Activated naive CD4-positive, alpha-beta T cell treated with anti-CD3 and anti-CD28 coated beads, Interleukin-2, amount 10 ng/mL, durations not matched to agents 7 days and 5 days (primary cell): ENCODE results near the gene NPM1.
"Not testable (repeated sequence)": the region's sequence is repeated elsewhere in the genome, so short reads cannot be mapped to it uniquely, and the experiment has no call there.

ENCODE experiments used
- CTCF ChIA-PET: fragments of 350-600 bp; sonication (Branson Sonifier 250); formaldehyde crosslinking; loops from one replicate; lab custom pipeline; 2021; ENCODE audit warnings: antibody characterized with exemption; lab: Charles Lee
- DNase-seq: peaks from one replicate; pipeline ENCODE4 v3.0.0-alpha.2; 2020
- H3K27ac Mint-ChIP-seq: one replicate; pipeline ENCODE4 v1.8.0; 2021; ENCODE audit warnings: mild to moderate bottlenecking, moderate library complexity, mixed read lengths
- H3K27me3 Mint-ChIP-seq: one replicate; pipeline ENCODE4 v1.8.0; 2021; ENCODE audit warnings: mild to moderate bottlenecking, mixed read lengths
- H3K36me3 Mint-ChIP-seq: one replicate; pipeline ENCODE4 v1.8.0; 2021; ENCODE audit warnings: mixed read lengths
- H3K4me1 Mint-ChIP-seq: one replicate; pipeline ENCODE4 v1.8.0; 2021; ENCODE audit warnings: mixed read lengths
- H3K4me3 Mint-ChIP-seq: one replicate; pipeline ENCODE4 v1.8.0; 2021; ENCODE audit warnings: mild to moderate bottlenecking, moderate library complexity, mixed read lengths
- H3K9me3 Mint-ChIP-seq: one replicate; pipeline ENCODE4 v1.8.0; 2021; ENCODE audit warnings: mixed read lengths

The NPM1 gene

DNA sequence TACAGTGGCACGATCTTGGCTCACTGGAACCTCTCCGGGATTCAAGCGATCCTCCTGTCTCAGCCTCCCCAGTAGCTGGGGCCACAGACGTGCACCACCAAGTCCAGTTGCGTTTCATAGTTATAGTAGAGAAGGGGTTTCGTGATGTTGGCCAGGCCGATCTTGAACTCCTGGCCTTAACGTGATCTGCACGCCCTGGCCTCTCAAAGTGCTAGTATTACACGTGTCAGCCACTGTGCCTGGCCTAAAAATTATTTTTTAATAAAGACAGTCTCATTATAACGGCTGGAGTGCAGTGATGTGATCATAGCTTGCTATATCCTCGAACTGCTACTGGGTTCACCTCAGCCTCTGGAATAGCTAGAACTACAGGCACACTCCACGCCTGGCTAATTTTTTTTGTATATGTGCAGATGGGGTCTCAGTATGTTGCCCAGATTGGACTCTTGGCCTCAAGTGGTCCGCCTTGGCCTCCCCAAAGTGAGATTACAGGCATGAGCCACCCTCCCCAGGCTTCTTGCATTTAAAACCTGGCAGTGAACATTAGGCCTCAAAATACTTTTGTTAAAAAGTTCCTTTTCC is 4.4 kb downstream of the NPM1 start:
- DNase-seq: no peak
- Mint-ChIP-seq H3K36me3 (peaks cover 69% of the 10 kb centered on the region), H3K27ac (no peak overlapping the region), H3K27me3 (peaks cover 5% of the 10 kb centered on the region), H3K4me1 (peaks cover 65% of the 10 kb centered on the region), H3K4me3 (no peak overlapping the region), H3K9me3 (no peaks in the 10 kb centered on the region)
- CTCF ChIA-PET: interaction anchor here (0.6 to 1.0 kb wide), 2 partner anchors 21 to 42 kb away, joined by 3 read pairs; no protein-coding TSS in a partner anchor

GRCh38 chr5:171392585-171393159 is 5.0 kb downstream of the NPM1 start:
- no peak for DNase-seq
- Mint-ChIP-seq H3K4me3 (no peak overlapping the region), H3K9me3 (no peaks in the 10 kb centered on the region), H3K4me1 (peaks cover 65% of the 10 kb centered on the region), H3K27ac (no peak overlapping the region), H3K27me3 (peaks cover 2% of the 10 kb centered on the region), H3K36me3 (peaks cover 73% of the 10 kb centered on the region)
- CTCF ChIA-PET: interaction anchor here (0.6 to 1.0 kb wide), 3 partner anchors 19 to 41 kb away, joined by 3 read pairs; no protein-coding TSS in a partner anchor

DNA sequence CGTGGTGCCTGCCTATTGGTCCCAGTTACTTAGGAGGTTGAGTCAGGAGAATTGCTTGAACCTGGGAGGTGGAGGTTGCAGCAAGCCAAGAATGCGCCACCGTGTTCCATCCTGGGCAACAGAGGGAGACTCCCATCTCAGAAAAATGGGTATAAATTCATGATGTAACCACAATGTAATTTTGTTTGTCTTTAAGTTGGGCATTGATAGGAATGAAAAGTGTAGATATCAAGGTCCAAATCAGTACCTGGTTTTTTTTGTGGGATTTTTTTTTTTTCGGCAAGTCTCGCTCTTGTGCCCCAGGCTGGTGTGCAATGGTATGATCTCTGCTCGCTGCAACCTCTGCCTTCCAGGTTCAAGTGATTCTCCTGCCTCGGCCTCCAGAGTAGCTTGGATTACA is 7.4 kb downstream of the NPM1 start:
- Mint-ChIP-seq H3K9me3 (no peaks in the 10 kb centered on the region), H3K4me3 (no peak overlapping the region), H3K4me1 (peaks cover 53% of the 10 kb centered on the region), H3K27me3 (no peaks in the 10 kb centered on the region), H3K27ac (no peak overlapping the region), H3K36me3 (peaks cover 69% of the 10 kb centered on the region)
- no peak for DNase-seq
- CTCF ChIA-PET: no interaction called here

- CTCF ChIA-PET: interaction anchor here (0.9 kb wide), 1 partner anchor 22 kb away, joined by 4 read pairs; no protein-coding TSS in a partner anchor
- H3K9me3 Mint-ChIP-seq, DNase-seq, H3K27me3 Mint-ChIP-seq, H3K4me3 Mint-ChIP-seq: not testable (repeated sequence)
- Mint-ChIP-seq H3K27ac (peak overlapping the region; percentile 45), H3K4me1 (peaks cover 41% of the 10 kb centered on the region), H3K36me3 (peaks cover 67% of the 10 kb centered on the region)
These were observed 8.9 kb downstream of the NPM1 start for GRCh38 chr5:171396583-171396982.

DNA sequence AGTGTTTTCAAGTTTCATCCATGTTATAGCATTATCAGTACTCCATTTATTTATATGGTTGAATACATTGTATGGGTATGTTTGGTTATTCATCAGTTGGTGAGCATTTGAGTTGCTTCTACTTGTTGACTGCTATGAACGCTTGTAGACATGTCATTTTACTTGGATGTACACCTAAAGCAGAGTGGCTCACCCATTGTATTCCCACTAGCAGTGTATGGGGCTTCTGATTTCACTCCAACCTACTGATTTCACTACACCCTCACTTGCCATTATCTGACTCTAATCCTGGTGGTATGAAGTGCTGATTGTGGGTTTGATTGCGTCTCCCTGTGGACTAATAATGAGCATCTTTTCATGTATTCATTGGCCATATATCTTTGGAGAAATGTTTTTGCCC is 9.5 kb downstream of the NPM1 start:
- H3K36me3 Mint-ChIP-seq: peaks cover 71% of the 10 kb centered on the region
- peaks cover 38% of the 10 kb centered on the region for H3K4me1 Mint-ChIP-seq
- no peaks in the 10 kb centered on the region for H3K9me3 Mint-ChIP-seq
- CTCF ChIA-PET: no interaction called here
- no peak for DNase-seq
- H3K4me3 Mint-ChIP-seq: no peak overlapping the region
- no peaks in the 10 kb centered on the region for H3K27me3 Mint-ChIP-seq
- no peak overlapping the region for H3K27ac Mint-ChIP-seq

- Mint-ChIP-seq H3K27ac (no peak overlapping the region), H3K4me3 (no peak overlapping the region), H3K27me3 (no peaks in the 10 kb centered on the region), H3K9me3 (no peaks in the 10 kb centered on the region), H3K4me1 (peaks cover 35% of the 10 kb centered on the region), H3K36me3 (peaks cover 70% of the 10 kb centered on the region)
- DNase-seq: no peak
- CTCF ChIA-PET: no interaction called here
These were observed 9.9 kb downstream of the NPM1 start for GRCh38 chr5:171397599-171397998.

DNA sequence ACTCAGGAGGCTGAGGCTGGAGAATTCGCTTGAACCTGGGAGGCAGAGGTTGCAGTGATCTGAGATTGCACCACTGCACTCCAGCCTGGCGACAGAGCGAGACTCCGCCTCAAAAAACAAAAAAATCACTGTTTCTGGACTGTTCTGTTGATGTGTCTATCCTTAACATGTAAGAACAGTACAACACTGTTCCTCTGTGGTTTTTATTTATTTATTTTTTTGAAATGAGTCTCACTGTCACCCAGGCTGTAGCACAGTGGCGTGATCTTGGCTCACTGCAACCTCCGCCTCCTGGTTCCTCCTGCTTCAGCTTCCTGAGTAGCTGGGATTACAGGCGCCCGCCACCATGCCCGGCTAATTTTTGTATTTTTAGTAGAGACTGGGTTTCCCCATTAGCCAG is 11.0 kb downstream of the NPM1 start:
- H3K9me3 Mint-ChIP-seq, DNase-seq, H3K27me3 Mint-ChIP-seq, H3K4me3 Mint-ChIP-seq, H3K27ac Mint-ChIP-seq: not testable (repeated sequence)
- CTCF ChIA-PET: interaction anchor here (1.4 kb wide), 1 partner anchor 20 kb away, joined by 4 read pairs; the partner anchor contains the start of gene FGF18
- Mint-ChIP-seq H3K4me1 (peaks cover 26% of the 10 kb centered on the region), H3K36me3 (peaks cover 62% of the 10 kb centered on the region)

DNA sequence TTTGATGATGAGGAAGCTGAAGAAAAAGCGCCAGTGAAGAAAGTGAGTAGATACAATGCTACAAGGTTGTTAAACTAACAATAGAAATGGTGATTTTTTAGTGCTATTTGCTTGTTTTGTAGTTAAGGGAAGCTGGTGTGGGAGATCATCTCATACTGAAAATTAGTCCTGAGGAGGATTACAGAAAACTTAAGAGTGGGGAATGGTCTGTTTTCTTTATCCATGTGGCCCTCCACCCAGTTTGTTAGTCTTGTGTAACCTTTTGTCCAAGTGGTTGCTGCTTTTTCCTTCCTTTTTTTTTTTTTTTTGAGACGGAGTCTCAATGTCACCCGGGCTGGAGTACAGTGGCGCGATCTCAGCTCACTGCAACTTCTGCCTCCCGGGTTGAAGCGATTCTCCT is 12.5 kb downstream of the NPM1 start:
- Mint-ChIP-seq H3K9me3 (no peaks in the 10 kb centered on the region), H3K4me1 (peaks cover 25% of the 10 kb centered on the region), H3K27me3 (no peaks in the 10 kb centered on the region), H3K27ac (no peak overlapping the region), H3K4me3 (no peak overlapping the region), H3K36me3 (peaks cover 54% of the 10 kb centered on the region)
- CTCF ChIA-PET: no interaction called here
- no peak for DNase-seq

DNA sequence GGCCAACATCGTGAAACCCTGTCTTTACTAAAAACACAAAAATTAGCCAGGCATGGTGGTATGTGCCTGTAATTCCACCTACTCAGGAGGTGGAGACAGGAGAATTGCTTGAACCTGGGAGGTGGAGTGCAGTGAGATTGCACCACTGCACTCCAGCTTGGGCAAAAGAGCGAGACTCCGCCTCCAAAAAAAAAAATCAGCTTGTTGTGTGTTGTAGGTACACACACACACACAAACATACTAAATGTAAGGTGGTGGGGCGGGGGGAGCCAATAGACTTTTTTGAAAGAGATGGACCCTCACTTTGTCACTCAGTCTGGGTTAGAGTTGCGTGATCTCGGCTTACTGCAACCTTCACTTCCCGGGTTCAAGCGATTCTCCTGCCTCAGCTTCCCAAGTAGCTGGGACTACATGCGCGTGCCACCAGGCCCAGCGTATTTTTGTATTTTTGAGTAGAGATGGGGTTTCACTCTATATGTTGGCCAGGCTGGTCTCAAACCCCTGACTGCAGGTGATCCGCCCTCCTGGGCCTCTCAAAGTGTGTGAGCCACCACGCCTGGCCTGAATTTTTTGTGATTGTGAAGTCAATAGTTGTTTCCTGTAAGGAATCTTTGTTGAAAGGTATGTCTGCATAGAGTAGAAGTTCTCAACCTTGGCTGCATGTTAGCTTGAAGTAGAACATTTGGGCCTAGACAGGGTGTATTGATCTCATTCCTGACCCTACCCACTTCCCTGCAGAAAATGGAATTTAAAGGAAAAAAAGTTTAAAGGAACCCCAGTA is 13.7 kb downstream of the NPM1 start:
- H3K27me3 Mint-ChIP-seq: no peaks in the 10 kb centered on the region
- peaks cover 57% of the 10 kb centered on the region for H3K36me3 Mint-ChIP-seq
- no peak overlapping the region for H3K27ac Mint-ChIP-seq
- peaks cover 24% of the 10 kb centered on the region for H3K4me1 Mint-ChIP-seq
- CTCF ChIA-PET: interaction anchor here (1.2 kb wide), 1 partner anchor 18 kb away, joined by 3 read pairs; no protein-coding TSS in a partner anchor
- no peak for DNase-seq
- no peaks in the 10 kb centered on the region for H3K9me3 Mint-ChIP-seq
- H3K4me3 Mint-ChIP-seq: no peak overlapping the region

GRCh38 chr5:171402751-171403150 is 15.1 kb downstream of the NPM1 start:
- peaks cover 23% of the 10 kb centered on the region for H3K4me1 Mint-ChIP-seq
- H3K27me3 Mint-ChIP-seq, H3K9me3 Mint-ChIP-seq, H3K4me3 Mint-ChIP-seq, H3K27ac Mint-ChIP-seq, DNase-seq, CTCF ChIA-PET: not testable (repeated sequence)
- H3K36me3 Mint-ChIP-seq: peaks cover 57% of the 10 kb centered on the region

DNA sequence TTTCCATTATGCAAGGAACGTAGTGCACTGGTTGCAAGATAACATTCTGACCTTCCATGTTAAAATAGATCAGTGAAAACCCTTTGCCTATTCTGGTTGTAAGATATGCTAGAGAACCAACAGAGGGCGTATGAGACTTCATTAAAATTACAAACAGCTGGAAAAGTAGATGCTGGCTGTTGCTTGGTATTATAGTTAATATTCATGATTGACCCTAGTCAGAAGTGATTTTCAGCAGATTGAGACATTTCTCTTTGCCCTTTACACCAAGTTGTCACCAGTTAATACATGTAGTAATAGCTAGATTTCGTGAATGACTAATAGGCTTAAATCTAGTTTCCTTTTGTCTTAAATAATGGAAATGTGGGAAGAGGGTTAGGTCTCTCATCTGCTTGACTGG is 18.0 kb downstream of the NPM1 start:
- H3K9me3 Mint-ChIP-seq: no peaks in the 10 kb centered on the region
- no peak overlapping the region for H3K4me3 Mint-ChIP-seq
- H3K36me3 Mint-ChIP-seq: peaks cover 53% of the 10 kb centered on the region
- CTCF ChIA-PET: interaction anchor here (0.7 to 1.2 kb wide), 2 partner anchors 13 to 20 kb away, joined by 3 to 4 read pairs; partner anchors contain the start of gene FGF18
- no peaks in the 10 kb centered on the region for H3K27me3 Mint-ChIP-seq
- no peak for DNase-seq
- H3K4me1 Mint-ChIP-seq: peaks cover 34% of the 10 kb centered on the region
- no peak overlapping the region for H3K27ac Mint-ChIP-seq

DNA sequence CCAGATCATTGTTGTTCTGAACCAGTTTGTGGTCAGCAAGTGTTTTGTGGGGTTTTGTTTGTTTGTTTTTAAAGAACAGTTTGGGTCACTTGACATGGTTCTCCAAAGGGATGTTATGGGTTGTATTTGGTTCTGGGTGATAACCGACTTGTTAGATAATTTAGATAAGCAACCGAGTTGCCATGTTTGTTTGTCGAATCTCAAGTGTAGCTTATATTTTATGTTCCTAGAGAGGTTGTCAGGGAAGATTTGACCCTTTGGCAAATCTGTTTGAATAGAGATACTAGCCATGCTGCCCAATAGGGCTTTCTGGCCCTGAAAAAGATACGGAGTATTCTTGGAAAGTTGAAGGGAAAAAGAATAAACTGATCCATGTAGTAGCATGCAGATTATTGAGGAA is 19.6 kb downstream of the NPM1 start:
- Mint-ChIP-seq H3K4me3 (no peak overlapping the region), H3K9me3 (no peaks in the 10 kb centered on the region), H3K27me3 (no peaks in the 10 kb centered on the region), H3K36me3 (peaks cover 53% of the 10 kb centered on the region), H3K27ac (no peak overlapping the region), H3K4me1 (peaks cover 32% of the 10 kb centered on the region)
- no peak for DNase-seq
- CTCF ChIA-PET: no interaction called here

- H3K36me3 Mint-ChIP-seq: peaks cover 62% of the 10 kb centered on the region
- H3K27ac Mint-ChIP-seq: peak overlapping the region; percentile 85
- H3K9me3 Mint-ChIP-seq: no peaks in the 10 kb centered on the region
- no peaks in the 10 kb centered on the region for H3K27me3 Mint-ChIP-seq
- no peak overlapping the region for H3K4me3 Mint-ChIP-seq
- DNase-seq: no peak
- peaks cover 32% of the 10 kb centered on the region for H3K4me1 Mint-ChIP-seq
- CTCF ChIA-PET: interaction anchor here (0.9 to 1.7 kb wide), 2 partner anchors 10 kb away, joined by 3 to 6 read pairs; partner anchors contain the start of gene FGF18
These were observed 21.8 kb downstream of the NPM1 start for GRCh38 chr5:171409164-171410136.
